Fibroblast of the aortic adventitia (primary cell): ENCODE data around the gene AAGAB. TPM values are rescaled to one million over a fixed set of nuclear protein-coding genes. Genes with fewer than 3 reads are reported as not detected.

ENCODE experiments used
- DNase-seq: peaks from one replicate; pipeline ENCODE4 v3.0.0-alpha.2; 2010; ENCODE audit warnings: low read depth
- H3K4me3 ChIP-seq: 2 replicates; pipeline ENCODE4 v1.5.1; 2011; ENCODE audit warnings: low read depth, mild to moderate bottlenecking, control low read depth, low read length, moderate library complexity
- total RNA-seq: library from RNA; depleted of rRNA; stranded (reverse); fragments of >200 nt; gene quantifications from 2 replicates; pipeline ENCODE4 v1.2.3, GENCODE V29; 2012; ENCODE audit warnings: low replicate concordance
- TF ChIP-seq, protein P1 (sequence below): IDR thresholded peaks from 2 replicates; pipeline ENCODE4 v1.5.1; 2011; ENCODE audit warnings: mild to moderate bottlenecking, low read length, control low read depth, inconsistent platforms; ENCODE audit not compliant: insufficient read depth

The AAGAB gene
- total RNA-seq, 1 donor: 43.7 TPM

DNA sequence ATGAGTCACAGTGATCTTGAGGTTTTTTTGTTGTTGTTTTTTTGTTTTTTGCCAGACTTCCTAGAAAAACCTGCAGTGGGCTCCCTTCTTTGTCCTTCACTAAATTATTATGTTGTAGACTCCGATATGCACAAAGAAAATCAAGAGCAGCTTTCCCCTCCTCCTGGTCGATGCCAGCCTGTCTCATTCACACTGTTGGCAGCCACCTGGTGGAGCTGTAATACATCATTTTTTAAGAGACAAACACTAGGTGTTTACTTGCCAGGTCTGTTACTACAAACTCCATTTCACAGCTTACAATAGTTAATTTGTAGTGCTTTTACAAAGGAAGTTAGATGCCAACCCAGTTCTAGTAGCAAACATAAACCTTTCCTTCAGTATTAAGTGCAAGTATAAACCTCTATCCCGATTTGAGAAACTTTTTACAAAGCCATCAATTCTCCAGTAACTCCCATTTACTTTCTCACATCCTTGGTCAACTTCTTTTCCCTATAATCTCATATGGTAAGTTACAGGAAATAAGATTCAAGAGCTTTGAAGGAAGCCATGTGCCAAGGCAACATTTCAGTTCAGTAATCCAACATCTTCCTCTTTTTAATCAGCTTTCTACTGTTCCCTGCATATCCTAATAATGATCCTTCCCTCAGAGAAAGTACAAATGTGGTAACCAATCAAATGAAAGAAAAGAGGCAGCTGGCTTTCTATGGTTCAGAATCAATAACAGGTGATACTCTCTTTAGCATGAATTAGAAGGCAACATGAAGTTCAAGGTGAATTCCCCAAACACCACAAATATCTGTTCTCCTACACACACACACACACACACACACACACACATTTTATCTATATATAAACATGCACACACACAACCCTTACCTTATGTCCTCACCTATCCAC is 14.0 kb downstream of the AAGAB start:
- DNase-seq: no peak
- no peak overlapping the region for H3K4me3 ChIP-seq
- TF ChIP-seq, protein P1, sequence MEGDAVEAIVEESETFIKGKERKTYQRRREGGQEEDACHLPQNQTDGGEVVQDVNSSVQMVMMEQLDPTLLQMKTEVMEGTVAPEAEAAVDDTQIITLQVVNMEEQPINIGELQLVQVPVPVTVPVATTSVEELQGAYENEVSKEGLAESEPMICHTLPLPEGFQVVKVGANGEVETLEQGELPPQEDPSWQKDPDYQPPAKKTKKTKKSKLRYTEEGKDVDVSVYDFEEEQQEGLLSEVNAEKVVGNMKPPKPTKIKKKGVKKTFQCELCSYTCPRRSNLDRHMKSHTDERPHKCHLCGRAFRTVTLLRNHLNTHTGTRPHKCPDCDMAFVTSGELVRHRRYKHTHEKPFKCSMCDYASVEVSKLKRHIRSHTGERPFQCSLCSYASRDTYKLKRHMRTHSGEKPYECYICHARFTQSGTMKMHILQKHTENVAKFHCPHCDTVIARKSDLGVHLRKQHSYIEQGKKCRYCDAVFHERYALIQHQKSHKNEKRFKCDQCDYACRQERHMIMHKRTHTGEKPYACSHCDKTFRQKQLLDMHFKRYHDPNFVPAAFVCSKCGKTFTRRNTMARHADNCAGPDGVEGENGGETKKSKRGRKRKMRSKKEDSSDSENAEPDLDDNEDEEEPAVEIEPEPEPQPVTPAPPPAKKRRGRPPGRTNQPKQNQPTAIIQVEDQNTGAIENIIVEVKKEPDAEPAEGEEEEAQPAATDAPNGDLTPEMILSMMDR: no peak

DNA sequence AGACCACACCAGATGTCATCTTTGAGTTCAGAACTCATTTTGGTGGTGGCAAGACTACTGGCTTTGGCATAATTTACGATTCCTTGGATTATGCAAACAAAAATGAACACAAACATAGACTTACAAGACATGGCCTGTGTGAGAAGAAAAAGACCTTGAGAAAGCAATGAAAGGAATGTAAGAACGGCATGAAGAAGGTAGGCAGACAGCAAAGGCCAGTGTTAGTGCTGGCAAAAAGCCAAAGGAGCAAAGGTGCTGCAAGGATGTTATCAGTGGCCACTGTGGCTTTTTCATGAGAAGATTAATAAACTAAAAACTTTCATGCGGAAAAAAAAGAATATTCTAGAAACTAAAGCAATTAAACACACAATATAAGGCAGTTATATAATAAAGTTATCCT is 21.9 kb downstream of the AAGAB start:
- H3K4me3 ChIP-seq: no peak overlapping the region
- DNase-seq: no peak
- TF ChIP-seq, protein P1: no peak

DNA sequence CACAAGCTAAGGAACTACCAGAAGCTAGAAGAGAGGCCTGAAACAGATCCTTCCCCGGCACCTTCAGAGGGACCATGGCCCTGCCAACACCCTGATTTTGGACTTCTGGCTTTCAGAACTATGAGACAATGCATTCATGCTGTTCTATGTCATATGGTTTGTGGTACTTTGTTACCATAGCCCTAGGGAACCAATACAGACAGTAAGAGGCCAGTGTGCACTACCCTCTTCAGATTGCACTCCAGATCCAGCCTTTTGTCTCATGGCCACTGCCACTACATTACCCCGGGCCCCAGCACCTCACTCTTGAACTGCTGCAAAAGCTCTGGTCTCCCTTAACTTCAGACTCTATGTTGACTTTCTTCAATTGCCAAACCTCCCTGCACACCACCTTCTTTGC is 24.0 kb downstream of the AAGAB start:
- TF ChIP-seq, protein P1: no peak
- no peak overlapping the region for H3K4me3 ChIP-seq
- DNase-seq: no peak

DNA sequence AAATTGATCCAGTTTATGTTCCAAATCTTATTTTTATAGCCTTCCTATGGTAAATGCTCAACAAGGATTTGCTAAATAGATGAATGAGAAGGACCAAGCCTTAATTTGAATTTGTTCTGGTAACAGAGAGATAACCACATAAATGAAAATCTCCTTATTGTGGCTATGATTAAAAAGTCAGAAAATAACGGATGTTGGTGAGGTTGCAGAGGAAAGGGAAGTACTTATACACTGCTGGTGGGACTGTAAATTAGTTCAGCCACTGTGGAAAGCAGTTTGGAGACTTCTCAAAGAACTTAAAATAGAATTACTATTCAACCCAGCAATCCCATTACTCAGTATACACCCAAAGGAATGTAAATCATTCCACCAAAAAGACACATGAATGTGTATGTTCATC is 26.2 kb downstream of the AAGAB start:
- no peak overlapping the region for H3K4me3 ChIP-seq
- TF ChIP-seq, protein P1: no peak
- DNase-seq: no peak

DNA sequence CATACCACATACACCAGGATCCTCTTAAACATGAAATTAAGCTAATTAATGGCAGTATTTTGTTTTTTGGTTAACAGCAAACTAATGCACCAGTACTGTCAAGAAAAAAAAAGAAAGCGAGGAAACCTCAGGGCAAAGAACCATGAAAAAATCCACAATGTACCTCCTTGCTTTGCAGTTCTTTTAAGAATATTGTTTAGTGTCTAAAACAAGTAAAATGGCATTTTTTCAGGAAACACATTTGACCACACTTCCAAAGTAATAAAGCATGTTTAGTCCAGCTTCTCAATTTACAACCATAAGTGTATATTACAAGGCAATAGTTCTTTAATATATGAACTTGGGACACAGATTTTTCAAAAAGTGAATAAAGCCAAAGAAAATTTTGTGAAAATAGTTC is 26.6 kb downstream of the AAGAB start:
- TF ChIP-seq, protein P1: no peak

DNA sequence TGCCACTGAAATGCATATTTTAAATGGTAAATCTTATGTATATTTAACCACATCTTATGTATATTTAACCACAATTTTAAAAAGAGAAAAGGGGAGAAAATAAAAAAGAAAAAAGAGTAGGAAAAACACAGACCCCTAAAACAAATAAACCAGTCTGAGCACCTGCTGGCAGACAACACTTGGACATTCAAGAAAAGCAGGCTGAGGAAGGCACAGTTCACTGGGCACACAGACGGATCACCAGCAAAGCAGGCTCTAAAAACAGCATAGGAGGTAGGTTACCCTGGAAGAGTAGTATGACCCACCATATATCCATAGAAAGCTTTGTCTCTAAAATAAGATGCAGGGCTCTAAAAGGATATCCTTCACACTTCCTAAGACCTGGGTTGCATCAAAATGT is 27.0 kb downstream of the AAGAB start:
- no peak for DNase-seq
- TF ChIP-seq, protein P1: no peak
- no peak overlapping the region for H3K4me3 ChIP-seq

More for the DNA sequence above, 26.6 kb downstream of the AAGAB start:
- DNase-seq: no peak
- no peak overlapping the region for H3K4me3 ChIP-seq
